Neuronal stem cell (in vitro differentiated cells): Measurements from ENCODE around the gene E4F1.
A peak's percentile ranks its signal among the peaks of the same experiment; 100 is the strongest.

Experiments
- DNase-seq: peaks from one replicate; pipeline ENCODE4 v3.0.0-alpha.2; 2013; ENCODE audit warnings: low spot score
- H2AFZ ChIP-seq: one replicate; pipeline ENCODE4 v1.6.1; 2013; ENCODE audit warnings: mild to moderate bottlenecking, low read length, inconsistent platforms
- H2AK5ac ChIP-seq: 2 replicates; pipeline ENCODE4 v1.6.1; 2013; ENCODE audit warnings: low read depth, mild to moderate bottlenecking, inconsistent platforms, low read length, moderate library complexity, mixed read lengths
- H2BK120ac ChIP-seq: 2 replicates; pipeline ENCODE4 v1.6.1; 2013; ENCODE audit warnings: low read depth, mild to moderate bottlenecking, inconsistent platforms, low read length, moderate library complexity, mixed read lengths
- H2BK12ac ChIP-seq: one replicate; pipeline ENCODE4 v1.6.1; 2013; ENCODE audit warnings: low read length, inconsistent platforms
- H2BK15ac ChIP-seq: 2 replicates; pipeline ENCODE4 v1.6.1; 2013; ENCODE audit warnings: mild to moderate bottlenecking, low read length, inconsistent platforms, mixed read lengths
- H2BK5ac ChIP-seq: one replicate; pipeline ENCODE4 v1.6.1; 2013; ENCODE audit warnings: inconsistent platforms, mild to moderate bottlenecking, low read length, moderate library complexity
- H3K14ac ChIP-seq: one replicate; pipeline ENCODE4 v1.6.1; 2013; ENCODE audit warnings: low read length, inconsistent platforms
- H3K18ac ChIP-seq: 2 replicates; pipeline ENCODE4 v1.6.1; 2013; ENCODE audit warnings: low read length, inconsistent platforms
- H3K23ac ChIP-seq: 2 replicates; pipeline ENCODE4 v1.6.1; 2013; ENCODE audit warnings: low read depth, mild to moderate bottlenecking, mixed read lengths, low read length, inconsistent platforms; ENCODE audit not compliant: poor library complexity
- H3K27ac ChIP-seq: replicated peaks from 3 replicates; pipeline ENCODE4 v1.5.1; 2013; ENCODE audit warnings: low read length, inconsistent platforms
- H3K27me3 ChIP-seq, 3 experiments: 2 replicates each; pipeline ENCODE4 v1.6.1; 2013; ENCODE audit warnings: low read length in 3 of 3, mild to moderate bottlenecking in 2 of 3, inconsistent platforms in 1 of 3, low read depth in 1 of 3, mixed read lengths in 1 of 3, moderate library complexity in 1 of 3; ENCODE audit not compliant: control insufficient read depth in 3 of 3, insufficient read depth in 3 of 3
- H3K36me3 ChIP-seq, 2 donors: replicated peaks in 1 of 2; 2 replicates each; pipeline ENCODE4 v1.6.1; 2013; ENCODE audit warnings: low read length in 2 of 2; ENCODE audit not compliant: control insufficient read depth in 2 of 2, insufficient read depth in 2 of 2
- H3K4ac ChIP-seq: 2 replicates; pipeline ENCODE4 v1.6.1; 2013; ENCODE audit warnings: inconsistent platforms, mild to moderate bottlenecking, low read length, moderate library complexity
- H3K4me1 ChIP-seq, 2 donors: 1 replicate in 1 of 2; 2 replicates in 1 of 2; pipeline ENCODE4 v1.6.1; 2013; ENCODE audit warnings: low read length in 2 of 2, low read depth in 1 of 2; ENCODE audit not compliant: control insufficient read depth in 2 of 2, insufficient read depth in 1 of 2
- H3K4me2 ChIP-seq: one replicate; pipeline ENCODE4 v1.6.1; 2013; ENCODE audit warnings: mild to moderate bottlenecking, low read length, inconsistent platforms; ENCODE audit not compliant: insufficient read depth, poor library complexity, severe bottlenecking
- H3K4me3 ChIP-seq, 2 donors: 2 replicates each; pipeline ENCODE4 v1.5.1; 2013; ENCODE audit warnings: low read length in 2 of 2, mild to moderate bottlenecking in 2 of 2, inconsistent platforms in 1 of 2, moderate library complexity in 1 of 2
- H3K79me1 ChIP-seq: one replicate; pipeline ENCODE4 v1.6.1; 2013; ENCODE audit warnings: low read depth, mild to moderate bottlenecking, inconsistent platforms, low read length, moderate library complexity
- H3K9ac ChIP-seq: one replicate; pipeline ENCODE4 v1.6.1; 2013; ENCODE audit warnings: mild to moderate bottlenecking, low read depth, low read length, inconsistent platforms; ENCODE audit not compliant: poor library complexity
- H3K9me3 ChIP-seq, 2 donors: replicated peaks in 1 of 2; 2 replicates each; pipeline versions ENCODE3 to v1.6.1; 2013; ENCODE audit warnings: low read length in 2 of 2, mild to moderate bottlenecking in 2 of 2, inconsistent platforms in 1 of 2, low read depth in 1 of 2, mixed read lengths in 1 of 2, moderate library complexity in 1 of 2; ENCODE audit not compliant: control insufficient read depth in 2 of 2, insufficient read depth in 1 of 2
- H4K8ac ChIP-seq: one replicate; pipeline ENCODE4 v1.6.1; 2013; ENCODE audit warnings: low read depth, mild to moderate bottlenecking, inconsistent platforms, low read length, moderate library complexity
- H4K91ac ChIP-seq: one replicate; pipeline ENCODE4 v1.6.1; 2013; ENCODE audit warnings: low read length, low read depth, mild to moderate bottlenecking, inconsistent platforms; ENCODE audit not compliant: poor library complexity
- WGBS, 2 donors: extraction: QIAGEN DNeasy Blood & Tissue Kit; methylation state at CpG; one replicate each; pipeline ENCODE4 v1.1.7; 2013; ENCODE audit warnings: missing lambda C conversion rate in 2 of 2, mixed read lengths in 1 of 2; ENCODE audit not compliant: insufficient read length in 2 of 2, insufficient replicate concordance in 1 of 2; ENCODE audit errors: extremely low coverage in 2 of 2; 5-methylcytosine and 5-hydroxymethylcytosine counted together

The E4F1 gene

DNA sequence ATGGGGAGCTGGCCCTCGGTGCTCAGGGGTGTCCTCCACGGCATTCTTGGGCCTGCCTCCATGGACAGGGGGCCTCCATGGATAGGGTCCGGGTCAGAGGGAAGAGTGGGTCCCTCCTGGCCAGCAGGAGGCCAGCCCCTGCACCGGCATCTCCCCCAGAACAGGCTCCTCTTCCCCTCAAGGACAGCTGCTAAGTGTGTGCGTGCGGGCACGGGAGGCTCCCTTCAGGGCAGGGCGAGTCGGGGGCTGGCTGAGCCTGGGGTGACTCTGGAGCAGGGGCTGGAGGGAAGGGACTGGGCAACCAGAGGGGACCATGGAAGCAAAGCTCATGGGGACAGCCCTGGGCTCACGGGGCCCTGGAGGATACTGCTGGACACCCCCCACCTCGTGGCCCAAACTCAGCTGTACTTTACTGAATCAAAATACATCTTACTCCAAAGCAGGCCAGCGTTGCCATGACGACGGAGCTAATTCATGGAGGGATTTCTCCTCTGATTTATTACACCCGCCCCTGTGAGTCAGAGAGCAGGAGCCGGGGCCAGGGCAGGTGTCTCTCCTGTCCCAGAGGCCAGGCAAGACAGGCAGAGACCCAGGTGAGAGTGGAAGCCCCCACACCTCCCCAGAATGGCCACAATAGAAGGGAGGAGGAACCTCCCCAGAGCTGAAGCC, 29.1 kb upstream of the E4F1 start:
- no peaks in the 10 kb centered on the region for H3K9me3 ChIP-seq
- H2BK120ac ChIP-seq, result no peak overlapping the region
- H4K8ac ChIP-seq, result no peak overlapping the region
- DNase-seq, result no peak
- peaks cover 2 to 29% (median 16%) of the 10 kb centered on the region in 3 experiments for H3K27me3 ChIP-seq
- H3K4me1 ChIP-seq, result peaks cover 10 to 29% of the 10 kb centered on the region in 2 donors
- WGBS, 2 donors, result no CpG with 5 or more reads among the region's 16 CpGs
- no peak overlapping the region for H2AK5ac ChIP-seq
- H3K4me3 ChIP-seq, result peak overlapping the region in 1 of 2 donors; percentile 45
- H3K4ac ChIP-seq, result no peak overlapping the region
- H2BK15ac ChIP-seq, result no peak overlapping the region
- no peak overlapping the region for H3K14ac ChIP-seq
- H4K91ac ChIP-seq, result no peak overlapping the region
- no peak overlapping the region for H3K9ac ChIP-seq
- H3K79me1 ChIP-seq, result no peaks in the 10 kb centered on the region
- no peak overlapping the region for H3K27ac ChIP-seq
- no peak overlapping the region for H2AFZ ChIP-seq
- H3K23ac ChIP-seq, result no peak overlapping the region
- H2BK5ac ChIP-seq, result no peak overlapping the region
- H3K4me2 ChIP-seq, result no peak overlapping the region
- no peak overlapping the region for H3K18ac ChIP-seq
- H3K36me3 ChIP-seq, result no peaks in the 10 kb centered on the region
- no peak overlapping the region for H2BK12ac ChIP-seq

DNA sequence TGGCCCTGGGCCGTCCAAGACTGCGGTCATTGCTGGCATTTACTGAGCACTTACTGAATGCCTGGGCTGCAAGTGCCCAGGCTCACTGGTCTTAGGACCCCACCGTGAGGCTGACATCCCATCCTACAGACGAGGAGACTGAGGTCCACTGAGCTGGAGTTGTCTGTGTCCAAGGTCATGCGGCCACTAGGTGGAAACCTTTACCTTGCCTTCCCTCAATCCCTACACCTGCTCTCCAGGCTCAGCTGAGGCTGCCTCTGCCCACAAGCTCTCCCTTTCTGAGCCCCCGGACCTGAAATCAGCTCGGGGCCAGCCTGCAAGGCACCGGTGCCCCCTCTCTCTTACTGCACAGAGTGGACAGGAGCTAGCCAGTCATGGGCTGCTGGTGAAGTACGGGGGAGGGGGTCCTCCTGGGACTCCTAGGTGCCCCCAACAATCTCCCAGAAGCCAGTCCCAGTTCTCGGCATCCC, 28.5 kb upstream of the E4F1 start:
- Histone ChIP-seq H3K4me1 (peaks cover 10 to 28% of the 10 kb centered on the region in 2 donors), H4K8ac (no peak overlapping the region), H3K27me3 (peaks cover 2 to 29% (median 17%) of the 10 kb centered on the region in 3 experiments), H3K23ac (peak overlapping the region; percentile 87), H3K18ac (peak overlapping the region; percentile 85), H2BK15ac (peak overlapping the region; percentile 85), H3K4me2 (peak overlapping the region; percentile 88), H3K36me3 (no peaks in the 10 kb centered on the region), H2BK120ac (no peak overlapping the region), H4K91ac (no peak overlapping the region), H3K4ac (no peak overlapping the region), H2BK12ac (no peak overlapping the region), H3K9ac (no peak overlapping the region), H2BK5ac (peak overlapping the region; percentile 80), H3K4me3 (peak overlapping the region; percentile 58 to 65), H2AFZ (no peak overlapping the region), H3K79me1 (no peaks in the 10 kb centered on the region), H3K9me3 (no peaks in the 10 kb centered on the region), H2AK5ac (peak overlapping the region; percentile 82), H3K27ac (no peak overlapping the region), H3K14ac (no peak overlapping the region)
- WGBS, 2 donors, result no CpG with 5 or more reads among the region's 10 CpGs
- DNase-seq, result no peak

DNA sequence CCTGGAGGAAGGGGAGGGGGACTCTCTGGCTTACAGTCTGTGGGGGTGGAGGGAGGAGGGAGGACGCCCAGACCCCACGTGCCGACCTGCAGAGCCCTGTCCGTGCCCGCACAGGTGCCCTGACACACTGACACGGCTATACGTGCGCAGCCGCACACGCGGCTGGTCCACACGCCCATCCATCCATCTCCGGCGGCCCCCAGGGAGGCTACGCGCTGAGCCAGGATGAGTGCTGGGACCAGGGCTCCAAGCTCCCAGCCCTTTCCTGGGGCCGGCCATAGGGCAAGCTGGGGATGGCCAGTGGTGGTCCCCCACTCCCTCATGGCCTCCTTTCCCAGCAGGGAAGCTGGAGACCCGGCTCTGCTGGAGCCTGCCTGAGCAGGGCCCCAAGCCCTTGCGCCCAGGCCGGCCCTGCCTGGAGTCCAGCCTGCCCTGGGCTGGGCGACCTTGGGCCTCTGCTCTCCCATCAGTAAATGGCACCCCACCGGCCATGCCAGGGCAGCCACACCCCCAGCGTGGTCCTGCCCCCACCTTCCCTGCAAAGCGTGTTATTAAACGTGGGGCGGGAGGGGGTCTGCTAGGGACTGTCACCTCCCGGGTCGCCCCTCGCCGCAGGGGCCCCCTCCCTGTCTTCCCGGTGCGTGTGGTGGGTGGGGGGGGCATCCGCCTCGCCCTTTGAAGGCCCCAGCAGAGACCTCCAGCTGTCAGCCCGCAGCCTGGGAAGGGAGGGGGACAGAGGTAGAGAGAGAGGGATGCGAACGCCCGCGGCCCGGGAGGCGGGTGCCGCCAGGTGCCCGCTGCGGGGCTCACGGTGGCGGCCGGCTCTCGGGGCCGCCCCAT, 27.8 kb upstream of the E4F1 start:
- Histone ChIP-seq H3K4me3 (peak overlapping the region; percentile 58 to 93), H3K14ac (peak overlapping the region; percentile 38), H3K4me2 (peak overlapping the region; percentile 88), H2AFZ (peak overlapping the region; percentile 80), H4K8ac (no peak overlapping the region), H3K79me1 (no peaks in the 10 kb centered on the region), H4K91ac (no peak overlapping the region), H3K9me3 (peaks cover 0 to 5% of the 10 kb centered on the region in 2 donors), H2AK5ac (peak overlapping the region; percentile 82), H2BK15ac (peak overlapping the region; percentile 85), H3K27ac (no peak overlapping the region), H3K18ac (peak overlapping the region; percentile 85), H2BK120ac (no peak overlapping the region), H3K4me1 (peaks cover 10 to 23% of the 10 kb centered on the region in 2 donors), H2BK12ac (no peak overlapping the region), H3K27me3 (peaks cover 2 to 30% (median 23%) of the 10 kb centered on the region in 3 experiments), H3K36me3 (no peaks in the 10 kb centered on the region), H2BK5ac (peak overlapping the region; percentile 80), H3K9ac (peak overlapping the region; percentile 81), H3K4ac (peak overlapping the region; percentile 37), H3K23ac (peak overlapping the region; percentile 87)
- WGBS, 2 donors, result no CpG with 5 or more reads among the region's 49 CpGs
- no peak for DNase-seq
